GM10847 (cell line): ENCODE measurements around the gene UXT.

ENCODE experiments used
- POLR2A ChIP-seq: IDR thresholded peaks from 2 replicates; pipeline ENCODE4 v1.6.1; 2011; ENCODE audit not compliant: insufficient read length; ENCODE audit errors: extremely low read depth

The UXT gene

GRCh38 chrX:47651043-47651905 lies 7.7 kb downstream of the UXT start:
- TF ChIP-seq POLR2A, result peak; percentile 14

DNA sequence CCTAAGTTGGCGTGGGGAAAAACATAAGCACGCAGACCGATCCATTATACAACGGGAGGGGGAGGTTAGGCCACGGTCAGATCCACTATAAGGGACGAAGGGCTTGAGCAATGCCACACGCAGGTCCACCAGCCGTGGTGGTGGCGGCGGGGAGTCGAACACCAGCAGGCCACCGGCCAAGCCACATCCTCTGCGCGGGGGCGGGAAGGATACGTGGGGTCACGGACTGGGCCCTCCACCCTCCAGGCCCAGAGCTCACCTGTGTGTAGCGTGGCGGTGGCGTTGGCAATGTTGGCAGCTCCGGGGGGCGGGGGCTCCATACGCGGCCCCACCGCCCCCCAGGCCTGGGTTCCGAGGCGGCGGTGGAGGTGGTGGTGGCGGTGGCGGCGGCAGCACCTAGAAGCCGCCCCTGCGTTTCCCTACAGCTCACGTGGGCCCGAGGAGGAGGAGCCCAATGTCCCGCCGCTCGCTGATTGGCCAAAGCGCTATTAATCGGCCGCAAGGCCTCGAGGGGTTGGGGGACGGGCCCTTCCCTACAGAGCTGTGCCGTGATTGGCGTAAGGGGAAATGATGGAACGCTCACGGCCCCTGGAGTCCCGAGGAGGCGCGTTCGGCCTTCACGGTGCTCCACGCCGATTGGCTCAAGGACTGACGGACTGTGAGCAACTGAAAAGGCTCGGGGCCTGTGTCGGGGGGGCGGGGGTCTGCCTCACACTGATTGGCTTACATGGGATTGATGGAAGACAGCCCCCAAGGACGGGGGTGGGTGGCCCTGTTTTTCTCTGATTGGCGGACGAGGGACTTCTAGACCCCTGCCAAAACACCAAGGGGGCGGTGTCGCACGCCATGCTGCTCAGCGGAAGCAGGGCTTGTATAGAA lies 8.6 kb downstream of the UXT start, which contains the start of gene ELK1:
ELK1 (minus strand) TSS at position 400 of the 879 bp plus-strand sequence. CDS start 9,122 bp downstream, outside the sequence.
- peak; percentile 44 for TF ChIP-seq POLR2A

GRCh38 chrX:47649781-47650163 lies 9.2 kb downstream of the UXT start:
- no peak for TF ChIP-seq POLR2A

- no peak for TF ChIP-seq POLR2A
These were observed 9.7 kb downstream of the UXT start for GRCh38 chrX:47649271-47649670.

DNA sequence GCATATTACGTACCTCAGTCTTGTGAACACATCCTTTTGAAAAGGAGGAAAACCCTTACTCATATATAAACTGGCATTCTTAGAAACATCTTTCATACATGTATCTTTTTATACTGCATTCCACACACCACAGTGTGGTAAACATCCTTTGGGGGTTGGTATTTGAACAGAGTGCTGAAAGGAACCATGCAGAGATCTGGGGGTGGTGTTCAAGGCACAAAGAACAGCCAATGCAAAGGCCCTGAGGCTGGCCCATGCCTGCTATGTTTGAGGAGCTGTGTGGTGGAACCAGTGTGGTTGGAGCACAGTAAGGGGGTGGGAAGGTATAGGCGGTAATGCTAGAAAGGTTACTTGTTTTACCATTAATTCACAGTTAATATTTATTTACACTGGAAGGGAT lies 10.6 kb downstream of the UXT start:
- no peak for TF ChIP-seq POLR2A

- no peak for TF ChIP-seq POLR2A
These were observed 12.3 kb downstream of the UXT start for GRCh38 chrX:47646636-47647035.

DNA sequence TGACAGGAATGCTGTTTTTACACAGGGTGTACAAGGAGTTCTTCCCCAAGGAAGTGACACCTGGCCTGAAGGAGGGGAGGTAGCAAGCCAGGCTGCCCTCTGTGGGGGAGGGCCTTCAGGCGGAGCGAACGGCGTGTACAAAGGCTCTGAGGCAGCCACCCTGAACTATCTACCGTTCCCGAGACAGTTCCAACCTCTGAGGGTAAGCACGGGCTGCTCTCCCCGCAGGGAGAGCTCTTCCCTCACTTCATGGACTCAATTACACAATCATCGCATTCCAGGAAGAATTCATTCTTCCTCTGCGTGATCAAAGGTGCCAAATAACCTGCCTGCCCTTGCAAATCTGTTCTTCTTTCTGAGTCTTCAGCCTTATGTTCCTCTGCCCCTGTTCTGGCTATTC lies 13.4 kb downstream of the UXT start:
- no peak for TF ChIP-seq POLR2A

- no peak for TF ChIP-seq POLR2A
These were observed 14.4 kb downstream of the UXT start for GRCh38 chrX:47644557-47645091.

DNA sequence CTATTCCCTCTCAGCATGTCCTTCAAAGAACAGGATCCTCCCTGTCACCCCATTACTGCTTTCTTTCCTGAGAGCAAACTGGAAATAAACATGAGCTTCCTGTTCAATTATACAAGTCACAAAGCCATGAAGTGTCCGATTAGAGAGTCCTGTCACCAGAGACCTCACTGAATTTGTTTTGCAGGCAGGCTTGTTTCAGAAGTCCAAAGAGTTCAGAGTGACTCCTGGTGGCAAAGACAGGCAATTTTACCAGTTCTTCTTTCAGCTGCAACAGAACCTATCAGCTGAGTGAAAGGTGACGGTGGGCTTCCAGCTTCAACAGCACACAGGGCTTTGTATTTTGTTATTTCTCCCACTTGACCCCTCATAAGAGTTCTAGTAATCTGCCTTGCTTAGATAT lies 15.1 kb downstream of the UXT start:
- TF ChIP-seq POLR2A, result no peak

DNA sequence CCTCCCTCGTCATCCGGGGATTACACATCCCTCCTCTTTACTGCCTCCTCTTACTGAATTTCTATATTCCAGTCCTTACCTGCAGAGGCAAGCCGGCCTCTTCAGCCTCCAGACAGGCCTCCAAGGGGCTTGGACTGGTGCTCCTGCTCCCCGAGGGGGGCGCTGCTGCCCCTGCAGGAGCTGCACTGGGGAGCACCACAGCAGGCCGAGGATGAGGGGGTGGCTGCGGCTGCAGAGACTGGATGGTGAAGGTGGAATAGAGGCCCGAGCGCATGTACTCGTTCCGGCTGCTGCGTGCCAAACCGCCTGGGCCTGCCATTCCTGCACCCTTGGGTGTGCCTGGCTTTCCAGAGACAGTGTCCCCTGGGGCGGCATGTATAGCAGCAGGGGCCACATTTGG lies 20.2 kb downstream of the UXT start:
- no peak for TF ChIP-seq POLR2A

DNA sequence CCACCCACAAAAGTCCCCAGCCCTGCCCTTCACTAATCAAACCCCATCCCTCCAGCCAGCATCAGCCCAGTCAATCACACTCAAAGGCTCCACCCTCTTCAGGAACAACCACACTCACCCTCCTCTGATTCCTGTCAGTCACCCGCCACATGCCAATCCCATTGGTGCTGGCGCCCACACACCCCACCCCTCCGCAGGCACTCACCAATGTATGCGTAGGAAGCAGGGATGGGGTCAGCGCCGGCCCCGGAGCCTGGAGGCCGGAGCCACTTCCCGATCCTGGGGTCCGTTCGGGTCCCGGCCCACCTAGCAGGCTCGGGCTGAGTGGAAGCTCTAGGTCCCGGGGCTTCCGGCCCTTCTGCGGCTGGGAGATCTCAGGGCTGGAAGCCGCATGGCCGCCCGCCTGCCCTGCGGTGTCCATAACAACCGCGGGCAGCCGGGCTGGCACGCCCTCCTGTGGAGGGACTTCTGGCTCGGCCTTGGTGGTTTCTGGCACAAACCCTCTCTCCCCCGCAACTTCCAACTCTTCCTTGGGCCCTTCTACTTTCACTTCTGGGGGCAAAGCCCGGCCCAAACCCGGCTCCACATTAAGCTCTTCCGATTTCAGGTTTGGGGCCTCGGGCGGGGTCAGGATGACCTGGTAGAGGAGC lies 21.3 kb downstream of the UXT start:
- no peak for TF ChIP-seq POLR2A

GRCh38 chrX:47634871-47635575 lies 24.0 kb downstream of the UXT start:
- no peak for TF ChIP-seq POLR2A

DNA sequence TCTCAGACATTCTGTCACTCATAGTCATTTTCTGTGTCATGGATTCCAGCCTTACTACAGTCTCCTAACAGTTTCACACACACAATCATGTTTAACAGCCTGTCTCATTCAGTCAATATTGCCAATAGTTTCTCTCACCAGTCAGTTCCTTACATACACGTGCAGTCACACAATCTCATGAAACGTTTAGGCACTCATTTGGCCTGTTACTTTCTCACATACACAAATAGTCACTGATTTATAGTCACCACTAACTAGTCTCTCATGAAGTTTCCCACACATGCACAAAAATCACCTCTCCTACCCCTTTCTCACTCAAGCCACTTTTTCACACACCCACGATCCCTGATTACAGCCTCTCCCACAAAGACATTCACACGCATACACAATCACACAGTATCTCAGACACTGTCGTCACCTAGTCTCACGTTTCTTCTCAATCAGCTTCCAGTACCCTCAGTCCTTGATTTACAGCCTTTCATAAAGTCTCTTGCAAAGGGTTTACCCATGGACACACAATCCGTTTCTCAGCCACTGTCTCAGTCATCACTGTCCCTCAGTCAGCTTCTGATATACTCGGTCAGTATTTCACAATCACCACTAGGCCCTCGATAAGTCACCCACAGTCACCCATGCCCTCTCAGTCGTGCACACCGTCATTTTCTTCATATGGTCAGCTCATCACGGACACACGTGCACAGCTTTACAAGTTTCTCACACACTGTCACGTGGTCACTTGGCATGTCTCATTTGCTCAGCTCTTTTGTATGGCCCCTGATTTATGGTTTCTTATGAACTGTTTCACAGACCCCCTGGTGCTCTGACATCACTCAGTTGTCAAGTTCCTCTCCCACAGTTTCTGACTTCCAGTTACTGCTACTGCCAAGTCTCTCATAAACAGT lies 25.0 kb downstream of the UXT start:
- TF ChIP-seq POLR2A, result no peak

GRCh38 chrX:47632666-47633065 lies 26.3 kb downstream of the UXT start:
- no peak for TF ChIP-seq POLR2A
